ENCODE measurements around the gene PYM1.

The PYM1 gene

DNA sequence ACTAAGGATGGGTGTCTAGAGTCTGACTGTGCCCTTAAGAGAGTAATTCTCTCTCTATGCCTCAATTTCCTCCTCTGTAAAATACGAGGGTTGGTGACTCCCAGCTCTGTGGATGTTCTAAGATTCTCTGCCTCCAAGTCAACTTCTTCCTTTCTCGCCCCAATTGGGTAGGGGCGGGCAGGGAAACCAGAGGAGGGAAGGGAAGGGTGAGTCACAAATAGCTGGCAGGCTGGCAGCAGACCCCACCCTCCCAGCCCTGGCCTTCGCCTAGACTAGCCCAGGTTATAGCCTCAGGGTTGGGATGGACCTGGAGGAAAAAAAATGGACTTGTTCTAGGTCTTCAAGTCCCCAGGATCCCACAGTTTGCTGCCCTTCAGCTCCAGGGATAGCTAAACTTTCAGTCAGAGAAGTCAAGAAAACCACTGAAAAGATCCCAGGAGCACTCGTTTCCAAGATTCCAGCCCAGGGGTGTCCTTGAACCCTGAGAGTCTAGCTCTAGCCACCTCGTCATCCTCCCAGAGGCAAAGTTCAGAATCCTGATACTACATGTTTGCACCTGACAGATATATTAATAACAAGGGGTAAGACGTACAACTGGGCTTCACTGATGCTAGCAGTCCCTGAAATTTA, 5.6 kb upstream of the PYM1 start:
- H3K27ac ChIP-seq = peak overlapping the region; percentile 100
- no peak for TF ChIP-seq ZFX (IDR thresholded peaks at IDR 0.05; ENCODE audit: borderline replicate concordance)

DNA sequence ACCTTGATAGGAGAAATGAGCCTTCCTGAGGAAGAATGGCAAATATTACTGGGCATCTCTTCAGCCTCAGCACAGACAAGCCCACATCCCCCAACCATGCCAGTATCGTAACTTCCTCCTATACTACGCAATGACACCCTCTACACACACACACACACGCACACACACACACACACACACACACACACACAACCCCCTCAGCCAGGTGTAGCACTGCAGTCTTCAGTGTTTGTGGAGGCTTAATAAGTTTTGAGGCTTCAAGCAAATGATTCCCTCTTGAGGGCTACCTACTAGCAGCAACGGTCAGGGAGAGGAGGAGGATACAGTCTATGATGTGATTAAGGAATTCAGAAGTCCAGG, 4.8 kb upstream of the PYM1 start:
- peak overlapping the region; percentile 100 for H3K27ac ChIP-seq
- TF ChIP-seq ZFX (IDR thresholded peaks at IDR 0.05; ENCODE audit: borderline replicate concordance) = no peak
- TF ChIP-seq, protein P1, sequence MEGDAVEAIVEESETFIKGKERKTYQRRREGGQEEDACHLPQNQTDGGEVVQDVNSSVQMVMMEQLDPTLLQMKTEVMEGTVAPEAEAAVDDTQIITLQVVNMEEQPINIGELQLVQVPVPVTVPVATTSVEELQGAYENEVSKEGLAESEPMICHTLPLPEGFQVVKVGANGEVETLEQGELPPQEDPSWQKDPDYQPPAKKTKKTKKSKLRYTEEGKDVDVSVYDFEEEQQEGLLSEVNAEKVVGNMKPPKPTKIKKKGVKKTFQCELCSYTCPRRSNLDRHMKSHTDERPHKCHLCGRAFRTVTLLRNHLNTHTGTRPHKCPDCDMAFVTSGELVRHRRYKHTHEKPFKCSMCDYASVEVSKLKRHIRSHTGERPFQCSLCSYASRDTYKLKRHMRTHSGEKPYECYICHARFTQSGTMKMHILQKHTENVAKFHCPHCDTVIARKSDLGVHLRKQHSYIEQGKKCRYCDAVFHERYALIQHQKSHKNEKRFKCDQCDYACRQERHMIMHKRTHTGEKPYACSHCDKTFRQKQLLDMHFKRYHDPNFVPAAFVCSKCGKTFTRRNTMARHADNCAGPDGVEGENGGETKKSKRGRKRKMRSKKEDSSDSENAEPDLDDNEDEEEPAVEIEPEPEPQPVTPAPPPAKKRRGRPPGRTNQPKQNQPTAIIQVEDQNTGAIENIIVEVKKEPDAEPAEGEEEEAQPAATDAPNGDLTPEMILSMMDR (IDR thresholded peaks at IDR 0.05) = no peak

DNA sequence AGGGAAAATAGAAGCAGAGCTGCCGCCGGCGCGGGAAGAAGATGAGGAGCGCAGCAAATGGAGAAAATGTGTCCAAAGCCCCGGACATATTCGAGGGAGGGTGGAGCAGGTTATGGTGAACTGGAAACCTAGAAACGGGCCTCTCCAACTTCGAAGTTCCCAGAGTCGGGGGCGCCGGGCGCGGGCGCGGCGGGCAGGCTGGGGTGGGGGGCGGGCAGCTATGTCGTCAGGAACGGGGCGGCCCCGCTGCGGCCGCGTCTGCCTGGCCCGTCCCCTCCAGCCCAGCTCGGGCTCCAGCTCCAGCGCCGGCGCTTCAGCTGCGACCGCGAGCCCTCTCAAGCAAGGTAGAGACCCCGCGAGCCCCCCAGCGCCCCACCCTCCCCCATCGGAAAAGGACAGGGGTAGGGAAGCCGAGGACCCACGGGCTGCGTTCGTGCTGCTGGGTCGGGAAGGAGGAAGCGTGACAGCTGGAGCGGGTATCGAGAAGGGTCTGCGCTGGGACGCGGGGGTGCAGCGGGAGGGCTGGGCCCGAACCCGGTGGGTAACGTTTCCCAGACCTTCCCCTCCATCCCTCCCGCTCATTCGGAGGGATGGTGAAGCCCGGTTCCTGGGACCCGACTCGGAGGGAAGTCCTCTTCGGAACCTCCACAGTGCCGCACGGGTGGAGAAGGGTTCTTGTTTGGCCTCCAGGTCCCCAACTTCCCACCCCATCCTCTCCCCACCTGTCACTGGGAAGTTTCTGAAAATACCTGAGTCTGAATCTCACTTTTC, 4.3 kb upstream of the PYM1 start:
- no peak for TF ChIP-seq ZFX (IDR thresholded peaks at IDR 0.05; ENCODE audit: borderline replicate concordance)
- TF ChIP-seq, protein P1 (IDR thresholded peaks at IDR 0.05) = no peak
- peak overlapping the region; percentile 100 for H3K27ac ChIP-seq

DNA sequence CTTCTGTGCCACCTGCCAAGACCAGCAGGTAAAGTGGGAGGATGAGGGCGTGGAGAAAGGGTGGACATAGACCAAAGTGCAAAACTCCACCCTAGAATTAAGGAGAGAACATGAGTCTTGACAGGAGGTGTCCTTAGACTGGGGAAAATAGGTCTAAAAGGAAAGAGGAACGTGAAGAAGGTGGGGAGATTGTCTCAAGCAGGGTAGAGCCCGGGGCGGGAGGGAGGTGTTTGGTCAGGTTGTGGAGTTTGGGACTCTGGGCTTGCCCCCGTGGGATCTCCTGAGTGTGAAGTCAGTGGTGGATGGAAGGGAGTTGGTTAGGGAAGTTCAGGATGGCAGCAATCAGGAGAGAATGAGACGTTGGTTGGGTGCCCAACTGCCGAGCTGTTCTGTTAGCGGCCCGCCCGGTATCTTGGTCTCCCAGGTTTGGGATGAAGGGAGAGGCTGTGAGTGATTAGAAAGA, 3.7 kb upstream of the PYM1 start:
- H3K27ac ChIP-seq = peak overlapping the region; percentile 100

DNA sequence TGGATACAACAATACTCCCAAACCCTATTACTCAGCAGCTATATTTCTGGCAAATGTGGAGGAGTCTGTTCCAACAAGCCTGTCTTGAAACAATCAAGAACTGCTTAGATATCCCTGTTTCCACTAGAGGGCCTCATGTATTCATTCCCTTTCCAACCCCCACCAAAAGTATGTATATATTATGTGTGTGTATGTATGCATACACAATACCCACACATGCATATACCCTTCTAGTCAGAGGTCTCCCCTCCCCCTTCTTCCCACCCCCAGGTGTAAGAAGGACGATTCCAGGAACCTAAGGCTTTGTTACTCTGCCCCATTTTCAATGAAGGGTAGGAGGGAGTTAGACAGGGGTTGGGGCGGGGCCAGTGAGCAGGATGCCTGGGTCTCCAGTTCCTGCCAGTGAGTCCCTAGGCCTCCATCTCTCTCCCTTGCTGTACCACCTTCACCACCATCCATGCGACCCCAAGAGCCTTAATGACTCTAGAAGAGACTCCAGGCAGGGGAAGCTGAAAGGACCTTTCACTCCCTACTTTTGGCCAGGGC, 3.1 kb upstream of the PYM1 start, which contains the start of gene DGKA:
Gene DGKA, plus strand, starts transcription at position 392 of the 546 bp plus-strand sequence. CDS start 5,342 bp downstream, outside the sequence.
- TF ChIP-seq, protein P1 (IDR thresholded peaks at IDR 0.05) = peak; percentile 93
- TF ChIP-seq ZFX (IDR thresholded peaks at IDR 0.05; ENCODE audit: borderline replicate concordance) = no peak
- peak within 1 kb of the TSS; percentile 100 for H3K27ac ChIP-seq

More for the DNA sequence above, 3.7 kb upstream of the PYM1 start:
- TF ChIP-seq, protein P1 (IDR thresholded peaks at IDR 0.05) = no peak
- TF ChIP-seq ZFX (IDR thresholded peaks at IDR 0.05; ENCODE audit: borderline replicate concordance) = no peak

DNA sequence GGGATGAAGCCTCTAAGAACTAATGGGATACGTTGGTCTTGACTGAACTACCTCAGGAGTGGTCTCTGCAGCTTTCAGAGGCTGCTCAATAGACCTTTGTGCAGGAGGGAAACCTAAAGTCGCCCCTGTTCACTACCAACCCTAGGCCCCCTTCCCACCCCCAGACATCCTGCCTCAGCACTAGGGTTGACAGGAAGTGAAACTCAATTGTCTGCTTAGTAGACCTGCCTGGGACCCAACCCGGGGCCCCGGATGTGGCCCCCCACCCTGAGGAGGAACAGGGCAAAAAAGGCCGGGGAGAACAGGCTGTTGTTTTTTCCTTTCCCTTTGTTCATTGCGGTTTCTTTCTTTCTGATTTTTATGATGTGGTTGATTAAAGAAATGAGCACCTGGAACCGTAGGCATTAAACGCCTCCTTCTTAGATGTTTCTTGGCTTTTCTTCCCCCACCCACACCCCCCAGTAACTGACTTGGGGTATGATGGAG, 1.7 kb upstream of the PYM1 start:
- TF ChIP-seq, protein P1 (IDR thresholded peaks at IDR 0.05) = no peak
- no peak for TF ChIP-seq ZFX (IDR thresholded peaks at IDR 0.05; ENCODE audit: borderline replicate concordance)
- peak overlapping the region; percentile 100 for H3K27ac ChIP-seq

DNA sequence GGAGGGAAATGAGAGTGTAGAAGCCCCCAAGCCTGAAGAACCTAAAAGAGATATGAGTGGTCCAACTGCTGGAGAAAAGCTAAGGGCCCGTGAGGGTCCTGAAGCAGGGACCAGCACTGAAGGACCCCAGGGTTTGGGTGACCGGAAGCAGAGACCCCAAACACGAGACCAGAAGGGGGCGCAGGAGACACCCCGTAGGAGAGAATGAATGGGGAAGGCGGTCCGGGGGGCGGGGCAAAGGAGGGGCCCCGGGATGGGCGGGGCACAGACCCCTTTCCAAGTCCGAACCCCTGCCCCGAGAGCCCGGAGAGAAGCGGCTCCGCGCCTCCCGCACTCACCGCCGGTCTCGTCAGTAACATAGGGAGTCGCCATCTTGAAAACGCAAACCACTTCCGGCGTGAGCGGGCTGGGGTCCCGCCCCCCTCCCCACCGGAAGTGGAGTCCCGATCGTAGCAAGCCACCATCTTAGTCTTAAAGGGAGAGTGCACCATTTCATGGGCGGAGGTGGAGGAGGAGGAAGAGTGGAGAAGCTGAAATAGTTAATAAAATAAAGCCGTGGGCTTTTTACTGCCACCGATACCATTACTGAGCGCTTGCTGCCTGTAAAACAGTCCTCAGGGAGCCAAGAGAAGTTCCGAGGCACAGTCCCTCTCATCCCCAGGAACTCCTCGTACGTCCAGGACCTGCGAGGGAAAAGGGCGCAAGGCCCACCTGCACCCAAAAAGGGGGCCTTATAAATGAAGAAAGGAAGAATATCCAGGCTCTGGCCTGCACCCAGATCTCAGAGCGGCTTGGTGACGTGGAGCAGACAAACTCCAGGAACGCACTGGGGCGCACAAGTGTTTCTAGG, 731 bp downstream of the PYM1 start:
- no peak for TF ChIP-seq ZFX (IDR thresholded peaks at IDR 0.05; ENCODE audit: borderline replicate concordance)
- TF ChIP-seq, protein P1 (IDR thresholded peaks at IDR 0.05) = peak; percentile 98
- peak overlapping the region; percentile 100 for H3K27ac ChIP-seq

All from 22Rv1 (cell line).